T-helper 17 cell (primary cell): ENCODE results near the gene EMD. TPM values are rescaled to one million over a fixed set of nuclear protein-coding genes. Genes with fewer than 3 reads are reported as not detected.

Source experiments
- ATAC-seq: fragments of 150-1000 bp; cut with Tn5 transposase; 2 replicates; pipeline ENCODE4 v1.10.0; 2021; ENCODE audit warnings: mild to moderate bottlenecking, moderate library complexity
- DNase-seq, 3 donors: peaks; one replicate each; pipeline versions ENCODE4 v3.0.0 to v3.0.0-alpha.2; 2020 to 2021
- H3K9me3 ChIP-seq: one replicate; pipeline ENCODE4 v1.7.0; 2013; ENCODE audit warnings: low read length, mild to moderate bottlenecking; ENCODE audit not compliant: control insufficient read depth, poor library complexity, severe bottlenecking
- H3K27ac Mint-ChIP-seq: one replicate; pipeline ENCODE4 v1.8.0; 2022; ENCODE audit warnings: mild to moderate bottlenecking, moderate library complexity, mixed read lengths
- H3K27me3 Mint-ChIP-seq: one replicate; pipeline ENCODE4 v1.8.0; 2022; ENCODE audit warnings: mixed read lengths
- H3K36me3 Mint-ChIP-seq: one replicate; pipeline ENCODE4 v1.8.0; 2022; ENCODE audit warnings: low read depth, mixed read lengths
- H3K4me1 Mint-ChIP-seq: one replicate; pipeline ENCODE4 v1.8.0; 2022; ENCODE audit warnings: mild to moderate bottlenecking, mixed read lengths
- H3K4me3 Mint-ChIP-seq: one replicate; pipeline ENCODE4 v1.8.0; 2022; ENCODE audit warnings: mild to moderate bottlenecking, moderate library complexity, mixed read lengths
- total RNA-seq, 4 donors: library from RNA in 2 of 4; stranded (reverse) in 2 of 4; gene quantifications; one replicate each; pipeline ENCODE4 v1.2.3 and lab custom pipeline; 2022 to 2026

The EMD gene
- total RNA-seq, 2 donors from 2014 or later = 121 to 132 TPM

- DNase-seq = no peak
- H3K9me3 ChIP-seq = no peaks in the 10 kb centered on the region
Observed at GRCh38 chrX:154370300-154371016, 8.6 kb upstream of the EMD start.

GRCh38 chrX:154371017-154371788 is 7.9 kb upstream of the EMD start:
- no peaks in the 10 kb centered on the region for H3K36me3 Mint-ChIP-seq
- H3K4me3 Mint-ChIP-seq = peak overlapping the region; percentile 85
- ATAC-seq (peak; percentile 65), DNase-seq (peak; percentile 80 to 88 (median 84))
- H3K27me3 Mint-ChIP-seq = no peaks in the 10 kb centered on the region
- H3K9me3 ChIP-seq = no peaks in the 10 kb centered on the region
- peak overlapping the region; percentile 88 for H3K27ac Mint-ChIP-seq
- peaks cover 9% of the 10 kb centered on the region for H3K4me1 Mint-ChIP-seq

More at GRCh38 chrX:154370300-154371016, 8.6 kb upstream of the EMD start:
- H3K4me3 Mint-ChIP-seq = peak overlapping the region; percentile 88
- peaks cover 9% of the 10 kb centered on the region for H3K4me1 Mint-ChIP-seq
- ATAC-seq = no peak
- H3K36me3 Mint-ChIP-seq = no peaks in the 10 kb centered on the region
- H3K27ac Mint-ChIP-seq = peak overlapping the region; percentile 96
- H3K27me3 Mint-ChIP-seq = no peaks in the 10 kb centered on the region

- H3K27ac Mint-ChIP-seq = peak overlapping the region; percentile 88
- H3K27me3 Mint-ChIP-seq = no peaks in the 10 kb centered on the region
- peak overlapping the region; percentile 85 for H3K4me3 Mint-ChIP-seq
- no peak for ATAC-seq
- no peaks in the 10 kb centered on the region for H3K9me3 ChIP-seq
- H3K4me1 Mint-ChIP-seq = peaks cover 9% of the 10 kb centered on the region
- no peaks in the 10 kb centered on the region for H3K36me3 Mint-ChIP-seq
- DNase-seq = no peak
Observed at GRCh38 chrX:154371789-154372300, 7.2 kb upstream of the EMD start.

GRCh38 chrX:154372612-154373022 is 6.5 kb upstream of the EMD start:
- Mint-ChIP-seq H3K36me3 (no peaks in the 10 kb centered on the region), H3K4me1 (peaks cover 9% of the 10 kb centered on the region), H3K27ac (peak overlapping the region; percentile 88), H3K4me3 (peak overlapping the region; percentile 85), H3K27me3 (no peaks in the 10 kb centered on the region)
- ATAC-seq = no peak
- no peaks in the 10 kb centered on the region for H3K9me3 ChIP-seq
- peak in 1 of 3 donors; percentile 25 for DNase-seq

- H3K4me3 Mint-ChIP-seq = peak overlapping the region; percentile 70
- ATAC-seq (no peak), DNase-seq (no peak)
- H3K9me3 ChIP-seq = no peaks in the 10 kb centered on the region
- peaks cover 4% of the 10 kb centered on the region for H3K4me1 Mint-ChIP-seq
- no peaks in the 10 kb centered on the region for H3K27me3 Mint-ChIP-seq
- H3K36me3 Mint-ChIP-seq = no peaks in the 10 kb centered on the region
- H3K27ac Mint-ChIP-seq = no peak overlapping the region
Observed at GRCh38 chrX:154373340-154374306, 5.5 kb upstream of the EMD start.

GRCh38 chrX:154374313-154375155 is 4.6 kb upstream of the EMD start, which contains the start of gene FLNA:
FLNA (minus strand) TSS chrX:154374634; CDS start chrX:154371245, 3,389 bp downstream.
- H3K27ac Mint-ChIP-seq = peak within 1 kb of the TSS; percentile 29
- no peaks in the 10 kb centered on the region for H3K9me3 ChIP-seq
- H3K36me3 Mint-ChIP-seq = no peaks in the 10 kb centered on the region
- peaks cover 4% of the 10 kb centered on the region for H3K4me1 Mint-ChIP-seq
- ATAC-seq (no peak), DNase-seq (no peak)
- H3K4me3 Mint-ChIP-seq = peak within 1 kb of the TSS; percentile 70
- no peaks in the 10 kb centered on the region for H3K27me3 Mint-ChIP-seq

- Mint-ChIP-seq H3K36me3 (no peaks in the 10 kb centered on the region), H3K4me3 (no peak overlapping the region), H3K4me1 (peaks cover 7% of the 10 kb centered on the region), H3K27ac (peak overlapping the region; percentile 29), H3K27me3 (no peaks in the 10 kb centered on the region)
- DNase-seq (no peak), ATAC-seq (no peak)
- H3K9me3 ChIP-seq = no peaks in the 10 kb centered on the region
Observed at GRCh38 chrX:154375156-154375504, 4.0 kb upstream of the EMD start.

- peak overlapping the region; percentile 51 for H3K27ac Mint-ChIP-seq
- H3K36me3 Mint-ChIP-seq = no peaks in the 10 kb centered on the region
- no peaks in the 10 kb centered on the region for H3K27me3 Mint-ChIP-seq
- DNase-seq (no peak), ATAC-seq (no peak)
- no peak overlapping the region for H3K4me3 Mint-ChIP-seq
- peaks cover 12% of the 10 kb centered on the region for H3K4me1 Mint-ChIP-seq
- H3K9me3 ChIP-seq = no peaks in the 10 kb centered on the region
Observed at GRCh38 chrX:154376774-154377173, 2.3 kb upstream of the EMD start.

- ATAC-seq (peak; percentile 1), DNase-seq (peak in 2 of 3 donors; percentile 33 to 37)
- no peaks in the 10 kb centered on the region for H3K9me3 ChIP-seq
- H3K27me3 Mint-ChIP-seq = no peaks in the 10 kb centered on the region
- peak overlapping the region; percentile 67 for H3K4me3 Mint-ChIP-seq
- H3K36me3 Mint-ChIP-seq = no peaks in the 10 kb centered on the region
- H3K4me1 Mint-ChIP-seq = peaks cover 8% of the 10 kb centered on the region
- H3K27ac Mint-ChIP-seq = peak overlapping the region; percentile 51
Observed at GRCh38 chrX:154378059-154378798, 866 bp upstream of the EMD start.

- peaks cover 8% of the 10 kb centered on the region for H3K4me1 Mint-ChIP-seq
- H3K27me3 Mint-ChIP-seq = no peaks in the 10 kb centered on the region
- ATAC-seq (no peak), DNase-seq (no peak)
- peak overlapping the region; percentile 84 for H3K4me3 Mint-ChIP-seq
- peak overlapping the region; percentile 85 for H3K27ac Mint-ChIP-seq
- H3K36me3 Mint-ChIP-seq = no peaks in the 10 kb centered on the region
- no peaks in the 10 kb centered on the region for H3K9me3 ChIP-seq
Observed at GRCh38 chrX:154379569-154379951, 465 bp downstream of the EMD start.

GRCh38 chrX:154380153-154380552 is 1.1 kb downstream of the EMD start:
- no peaks in the 10 kb centered on the region for H3K27me3 Mint-ChIP-seq

More at GRCh38 chrX:154380153-154380552, 1.1 kb downstream of the EMD start:
- H3K27ac Mint-ChIP-seq = peak overlapping the region; percentile 85
- H3K9me3 ChIP-seq = no peaks in the 10 kb centered on the region
- ATAC-seq (no peak), DNase-seq (no peak)
- peaks cover 8% of the 10 kb centered on the region for H3K4me1 Mint-ChIP-seq
- H3K4me3 Mint-ChIP-seq = peak overlapping the region; percentile 84
- no peaks in the 10 kb centered on the region for H3K36me3 Mint-ChIP-seq
